Stimulated activated CD8-positive, alpha-beta memory T cell treated with anti-CD3 and anti-CD28 coated beads, Interleukin-2, amount 100 ng/mL, for 48 hours (primary cell): ENCODE results near the gene ZNF775.
A peak's percentile ranks its signal among the peaks of the same experiment; 100 is the strongest.

Experiments used
- DNase-seq, 2 donors: peaks; one replicate each; pipeline ENCODE4 v3.0.0-alpha.2; 2020; ENCODE audit warnings: low read depth in 2 of 2

Gene ZNF775

DNA sequence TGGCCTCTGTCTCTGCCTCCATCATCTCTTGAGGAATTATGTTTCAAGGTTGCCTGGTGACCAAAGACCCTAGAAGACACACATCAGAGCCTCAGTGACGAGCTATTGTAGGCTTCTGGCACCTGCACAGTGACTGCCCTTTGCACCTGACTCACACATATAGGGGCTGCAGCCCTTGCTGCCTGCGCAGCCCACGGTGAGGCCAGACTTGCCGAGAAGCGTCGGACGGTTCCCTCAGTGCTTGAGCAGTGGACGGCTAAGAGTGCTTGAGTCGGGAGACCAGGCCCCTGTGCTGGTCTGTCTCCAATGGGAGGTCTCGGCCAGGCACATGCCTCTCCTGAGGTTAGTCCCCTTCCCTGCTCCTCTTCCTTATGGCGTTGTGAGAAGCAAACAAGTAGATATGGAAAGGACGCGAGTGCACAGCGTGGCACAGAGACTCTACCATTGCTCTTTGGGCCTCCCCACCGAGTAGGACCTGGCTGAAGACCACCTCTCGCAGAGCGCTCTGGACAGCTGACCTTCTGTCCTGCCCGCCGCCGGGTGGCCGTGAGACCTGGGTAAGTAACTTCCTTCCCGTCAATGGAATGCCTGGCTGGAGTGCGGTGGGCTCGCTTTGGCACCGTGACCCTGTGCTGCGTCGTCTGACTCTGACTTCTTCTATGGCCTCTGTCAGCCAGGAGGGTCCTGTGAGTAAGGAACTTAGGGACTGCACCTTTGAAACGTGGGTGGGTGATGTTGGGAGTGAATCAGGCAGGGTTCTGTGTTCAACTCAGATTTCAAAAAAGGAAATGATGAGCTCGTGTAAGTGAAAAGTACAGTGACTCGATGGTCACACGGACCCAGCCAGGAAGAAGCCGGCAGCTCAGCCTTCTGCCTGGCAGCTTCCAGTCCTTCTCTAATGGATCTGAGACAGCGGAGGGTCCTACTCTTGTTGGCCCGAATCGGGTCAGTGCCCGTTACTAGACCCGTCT lies 33.7 kb downstream of the ZNF775 start:
- DNase-seq: no peak

DNA sequence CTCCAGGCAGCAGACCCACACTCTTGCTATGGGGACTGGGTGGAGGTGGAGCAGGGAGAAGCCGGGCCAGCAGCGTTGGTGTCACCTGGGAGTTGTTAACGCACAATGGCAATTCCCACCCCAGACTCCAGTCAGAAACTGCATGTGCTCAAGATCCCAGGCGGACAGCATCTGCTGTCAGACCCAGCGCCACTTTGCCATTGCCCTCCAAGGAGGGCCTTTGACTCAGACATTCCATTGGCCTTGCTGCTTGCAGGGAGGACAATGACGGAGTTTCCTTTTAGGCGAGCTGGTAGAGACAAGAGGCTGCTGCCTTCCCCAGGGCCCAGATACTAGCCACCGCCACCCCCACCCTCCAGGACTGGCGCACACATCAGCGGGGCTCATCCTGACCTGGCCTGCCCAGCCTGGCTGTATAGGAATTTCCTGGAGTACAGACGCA lies 34.5 kb downstream of the ZNF775 start:
- DNase-seq: no peak

DNA sequence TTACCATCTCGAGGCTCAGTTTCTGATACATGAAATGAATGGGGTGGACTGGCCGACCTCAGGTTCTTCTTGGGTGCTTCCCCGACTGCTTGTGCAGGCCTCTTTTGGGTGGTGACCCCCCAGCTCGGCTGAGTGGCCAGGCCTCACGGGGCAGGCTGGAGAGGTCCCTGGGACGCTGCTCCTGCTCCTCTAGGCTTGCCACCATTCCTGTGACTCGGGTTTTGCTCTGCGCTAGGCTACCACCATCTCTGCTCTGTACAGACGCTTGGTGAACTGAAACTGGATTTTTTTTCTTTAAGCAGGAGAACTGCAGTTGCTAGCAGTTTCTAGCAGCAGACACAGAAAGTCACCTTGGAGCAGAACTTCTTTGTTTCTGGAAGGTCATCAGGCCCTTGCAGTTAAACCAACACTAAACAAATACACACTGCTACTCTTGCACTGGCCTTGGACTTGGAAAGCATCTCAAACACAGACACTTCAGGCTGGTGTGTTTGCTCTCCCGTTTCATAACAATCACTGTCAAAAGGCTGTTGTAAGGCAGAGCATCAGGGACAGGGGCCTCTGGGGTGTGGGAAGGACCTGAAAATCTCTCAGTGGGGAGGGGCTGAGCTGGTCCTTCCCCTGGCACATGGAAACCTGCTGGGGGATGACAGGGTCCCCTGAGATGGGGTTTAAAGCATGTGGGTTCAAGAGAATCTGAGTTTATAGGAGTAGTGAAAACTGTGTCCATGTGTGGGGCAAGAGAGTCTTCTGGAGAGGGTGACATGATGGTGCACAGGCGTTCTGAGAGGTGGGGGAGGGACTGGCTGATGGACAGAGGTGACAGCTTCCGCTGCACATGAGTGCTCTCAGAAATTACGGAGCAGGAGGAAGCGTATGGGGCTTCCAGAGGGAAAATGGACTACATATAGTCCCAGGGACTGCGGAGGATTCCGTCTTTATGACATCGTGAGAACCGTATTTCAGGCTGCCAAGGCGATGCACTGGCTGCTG lies 36.3 kb downstream of the ZNF775 start:
- DNase-seq: no peak

DNA sequence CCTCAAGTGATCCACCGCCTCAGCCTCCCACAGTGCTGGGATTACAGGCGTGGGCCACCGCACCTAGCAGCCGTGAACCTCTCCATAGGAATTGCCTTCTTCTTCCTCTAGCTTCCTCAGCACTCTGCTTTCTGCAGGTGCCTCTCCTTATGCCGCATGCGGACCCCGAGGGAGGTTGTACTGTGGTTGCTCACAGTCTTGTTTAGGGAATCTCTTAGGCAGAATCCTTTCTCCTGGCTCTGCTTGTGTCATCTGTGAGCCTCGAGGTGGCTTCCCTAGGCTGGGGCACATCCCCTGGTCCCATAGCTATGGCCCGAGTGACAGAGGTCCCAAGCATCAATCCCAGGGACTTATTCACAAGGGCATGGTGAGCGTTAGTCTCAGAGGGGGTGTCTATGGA lies 38.1 kb downstream of the ZNF775 start:
- DNase-seq: no peak

DNA sequence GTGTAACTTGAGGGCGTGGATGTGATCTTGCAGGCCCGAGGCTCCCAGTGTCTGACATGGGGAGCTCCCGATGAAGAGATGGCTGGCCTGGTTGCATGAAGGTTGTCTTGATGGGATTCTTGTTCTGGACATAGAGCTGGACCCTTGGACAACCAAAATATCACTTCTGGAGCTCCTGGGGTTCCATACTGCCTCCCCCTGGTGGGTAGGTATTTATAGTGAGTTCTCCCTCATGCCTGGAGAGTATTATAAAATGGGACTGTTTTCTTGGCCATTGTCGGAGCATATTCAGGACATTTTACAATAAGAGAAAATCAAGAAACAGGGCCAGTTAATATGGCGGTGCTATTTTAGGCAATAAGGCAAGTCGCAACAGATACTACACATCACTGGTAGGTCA lies 38.7 kb downstream of the ZNF775 start:
- no peak for DNase-seq

DNA sequence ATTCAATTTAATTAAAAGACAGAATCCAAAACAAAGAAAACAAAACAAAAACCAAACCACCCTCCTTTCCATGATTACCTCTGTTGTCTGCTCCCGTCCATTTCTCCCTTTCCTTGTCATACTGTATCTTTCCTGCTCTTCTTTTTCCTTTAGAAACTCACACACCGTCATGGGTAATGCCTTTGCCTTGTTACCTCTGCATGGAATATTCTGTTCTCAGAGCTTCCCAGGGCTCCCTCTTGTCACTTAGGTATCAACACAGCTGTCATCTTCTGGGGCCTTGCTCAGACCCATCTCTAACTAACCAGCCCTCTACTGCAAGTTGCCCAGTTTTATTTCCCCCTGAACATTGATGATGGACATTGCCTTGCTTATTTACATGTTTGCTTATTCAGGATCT lies 41.1 kb downstream of the ZNF775 start:
- no peak for DNase-seq

DNA sequence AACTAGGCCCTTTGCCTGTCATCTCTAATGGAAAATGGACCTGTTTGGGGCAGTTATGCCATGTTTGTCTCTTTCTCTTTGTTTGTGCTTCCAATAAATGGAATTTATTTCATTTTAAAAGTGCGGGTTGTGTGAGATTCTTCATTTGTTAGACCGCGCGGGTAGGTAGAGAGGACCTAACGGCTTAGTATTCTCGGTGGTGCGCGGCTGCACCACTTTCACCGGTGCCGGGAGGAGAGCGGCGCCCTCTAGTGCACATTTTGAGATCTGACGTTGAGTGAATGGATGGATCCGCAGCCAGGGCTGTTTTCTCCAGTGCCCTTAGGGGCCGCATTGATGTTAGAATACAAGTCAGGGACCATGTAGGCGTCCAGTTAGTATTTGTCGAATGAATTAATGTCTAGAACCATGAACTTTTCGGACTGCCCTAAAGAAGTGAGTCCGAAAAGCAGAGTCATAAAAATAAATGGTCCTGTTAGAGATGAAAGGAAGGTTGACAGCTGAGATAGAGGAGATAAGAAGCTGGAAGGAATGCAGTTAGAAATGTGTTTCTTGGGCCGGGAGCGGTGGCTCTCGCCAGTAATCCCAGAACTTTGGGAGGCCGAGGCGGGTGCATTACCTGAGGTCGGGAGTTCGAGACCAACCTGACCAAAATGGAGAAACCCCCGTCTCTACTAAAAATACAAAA lies 42.0 kb downstream of the ZNF775 start:
- peak; percentile 68 to 81 for DNase-seq

DNA sequence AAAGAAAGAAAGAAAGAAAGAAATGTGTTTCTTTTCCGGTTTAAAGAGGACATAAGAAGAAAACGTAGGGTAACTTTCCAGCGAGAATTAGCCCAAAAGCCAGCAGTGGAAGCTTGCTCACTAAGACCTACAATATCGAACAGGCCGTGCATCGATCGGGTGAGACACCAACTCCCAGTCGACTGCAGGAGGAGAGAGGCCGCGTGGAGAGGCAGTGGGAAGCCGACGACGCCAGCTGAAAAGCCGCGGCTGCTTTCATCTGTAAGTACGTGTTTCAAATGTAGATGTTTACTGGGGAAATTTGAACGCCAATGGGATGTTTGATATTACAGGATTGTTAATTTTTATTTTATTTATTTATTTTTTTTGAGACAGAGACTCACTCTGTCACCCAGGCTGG lies 42.7 kb downstream of the ZNF775 start:
- no peak for DNase-seq

DNA sequence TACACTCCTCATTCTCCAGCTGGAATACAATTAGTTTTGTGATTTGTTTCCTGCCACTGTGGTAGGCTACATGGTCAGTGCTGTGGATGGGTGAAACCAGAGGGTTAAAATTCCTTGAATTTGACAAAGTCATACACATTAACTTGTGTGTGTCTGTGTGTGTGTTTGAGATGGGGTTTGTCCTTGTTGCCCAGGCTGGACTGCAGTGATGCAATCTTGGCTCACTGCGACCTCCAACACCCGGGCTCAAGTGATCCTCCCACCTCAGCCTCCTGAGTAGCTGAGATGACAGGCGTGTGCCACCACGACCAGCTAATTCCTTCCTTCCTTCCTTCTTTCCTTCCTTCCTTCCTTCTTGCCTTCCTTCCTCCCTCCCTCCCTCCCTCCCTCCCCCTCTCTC lies 46.5 kb downstream of the ZNF775 start:
- DNase-seq: no peak

DNA sequence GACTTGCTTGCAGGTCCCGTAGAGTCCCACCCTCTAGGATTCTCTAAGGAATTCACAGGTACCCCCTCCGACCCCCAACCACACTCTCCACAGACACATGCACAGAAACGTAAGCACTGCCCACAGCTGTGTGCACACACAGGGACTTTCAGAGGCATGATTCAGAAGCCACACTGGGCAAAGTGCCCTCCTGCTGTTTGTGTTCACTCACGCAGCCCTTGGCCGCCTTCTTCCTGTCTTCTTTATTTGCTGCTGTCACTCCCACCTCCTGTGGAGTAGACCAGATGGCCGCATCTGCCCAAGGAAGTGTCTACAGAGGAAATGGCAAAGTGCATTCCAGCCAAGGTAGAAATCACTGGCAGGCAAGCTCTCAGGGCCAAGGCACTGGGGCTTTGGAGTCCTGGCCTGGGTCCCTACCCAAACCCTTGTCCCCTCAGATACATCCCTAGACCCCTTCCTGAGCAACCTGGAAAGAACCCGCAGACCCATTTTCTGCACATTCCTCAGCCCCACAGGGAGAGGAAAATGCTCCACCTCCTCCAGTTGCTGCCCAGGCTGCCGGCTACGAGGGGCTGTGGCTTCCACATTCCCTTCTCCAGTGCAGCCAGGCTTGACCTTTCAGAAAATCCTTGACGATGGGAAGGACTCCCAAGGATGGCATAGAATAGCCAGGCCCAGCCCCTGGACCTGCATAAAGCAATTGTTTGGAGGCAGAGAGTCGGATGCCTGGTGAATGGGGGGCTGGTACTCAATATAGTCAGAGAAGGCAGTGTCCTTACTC lies 49.7 kb downstream of the ZNF775 start:
- DNase-seq: no peak

DNA sequence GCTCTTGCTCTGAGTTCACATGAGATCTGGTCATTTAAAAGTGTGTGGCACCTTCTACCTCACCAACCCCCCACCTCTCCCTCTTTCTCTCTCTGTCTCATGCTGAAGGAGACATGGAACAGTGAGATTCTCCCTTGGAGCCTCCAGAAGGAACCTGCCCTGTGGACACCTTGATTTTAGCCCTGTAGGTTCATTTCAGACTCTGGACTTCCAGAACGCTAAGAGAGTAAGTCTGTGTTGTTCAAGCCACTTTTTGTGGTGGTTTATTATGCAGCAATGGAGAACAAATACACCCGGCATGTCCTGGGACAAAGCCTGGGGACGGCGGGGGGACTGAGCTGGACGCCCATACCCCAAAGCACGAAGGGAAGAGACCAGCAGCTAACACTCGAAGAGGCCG lies 50.6 kb downstream of the ZNF775 start:
- DNase-seq: no peak

DNA sequence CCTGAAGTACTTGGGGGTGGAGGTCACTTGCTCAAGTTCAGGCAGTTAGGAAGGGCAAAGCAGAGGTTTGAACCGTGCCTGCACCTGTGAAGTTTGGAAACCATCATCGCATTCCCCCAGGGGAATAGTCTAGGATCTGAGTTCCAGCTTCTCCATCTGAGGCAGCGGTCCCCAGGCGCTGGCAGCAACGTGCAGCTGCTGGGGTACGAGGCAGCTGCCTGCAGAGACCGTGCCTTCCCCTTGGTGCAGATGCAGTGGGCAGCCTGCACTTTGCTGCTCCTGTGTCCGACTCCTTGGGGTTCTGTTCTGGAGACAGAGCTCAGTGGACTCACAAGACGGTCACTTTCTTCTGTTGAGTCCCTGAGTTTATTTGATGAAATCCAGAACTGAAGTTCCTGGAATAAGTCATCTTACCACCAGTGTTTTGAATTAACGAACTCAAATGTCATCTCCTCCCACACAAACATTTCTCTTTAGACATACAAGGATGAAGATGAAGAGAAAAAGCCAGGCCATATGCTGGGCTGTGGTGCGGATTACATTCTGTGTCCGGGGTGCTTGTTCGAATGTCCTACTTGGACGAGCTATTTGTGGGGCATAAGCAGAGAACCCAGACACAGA lies 51.4 kb downstream of the ZNF775 start:
- no peak for DNase-seq

DNA sequence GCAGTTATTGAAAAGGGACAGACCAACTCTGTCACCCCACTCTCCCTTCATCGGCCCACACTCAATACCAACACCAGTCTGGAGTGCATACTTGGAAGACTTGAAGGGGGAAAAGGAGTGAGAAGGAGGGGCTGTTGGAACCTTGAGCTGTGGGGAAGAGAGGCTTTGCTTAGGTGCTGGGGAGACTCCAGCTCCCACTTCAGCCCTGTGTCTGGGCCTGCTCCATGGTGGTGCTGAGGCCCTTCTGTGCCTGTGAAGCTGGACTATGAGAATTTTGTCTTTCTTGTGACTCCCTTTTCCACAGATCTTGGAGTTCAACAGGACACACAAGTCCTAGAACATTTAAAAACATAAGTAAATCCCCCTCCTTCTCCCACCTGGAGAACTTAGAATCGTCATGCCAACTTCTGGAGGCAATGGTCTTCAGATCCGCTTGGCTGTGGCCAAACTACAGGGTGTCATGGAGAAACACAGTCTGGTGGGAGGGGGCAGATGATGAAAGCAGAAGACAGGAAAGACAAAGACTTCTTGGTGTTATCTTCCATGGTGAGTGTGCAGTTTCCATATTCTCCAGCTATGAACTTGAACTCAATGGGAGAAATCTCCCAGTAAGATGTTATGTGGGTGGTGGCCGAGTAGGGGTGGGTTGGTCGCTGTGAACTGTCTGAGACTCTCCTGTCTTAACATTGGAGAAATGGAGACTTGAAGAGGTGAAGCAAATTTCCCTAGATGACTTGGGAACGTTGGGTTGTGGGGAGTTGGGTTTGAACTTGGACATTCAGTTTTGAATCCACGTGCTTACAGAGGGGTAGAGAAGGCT lies 52.9 kb downstream of the ZNF775 start:
- DNase-seq: no peak

DNA sequence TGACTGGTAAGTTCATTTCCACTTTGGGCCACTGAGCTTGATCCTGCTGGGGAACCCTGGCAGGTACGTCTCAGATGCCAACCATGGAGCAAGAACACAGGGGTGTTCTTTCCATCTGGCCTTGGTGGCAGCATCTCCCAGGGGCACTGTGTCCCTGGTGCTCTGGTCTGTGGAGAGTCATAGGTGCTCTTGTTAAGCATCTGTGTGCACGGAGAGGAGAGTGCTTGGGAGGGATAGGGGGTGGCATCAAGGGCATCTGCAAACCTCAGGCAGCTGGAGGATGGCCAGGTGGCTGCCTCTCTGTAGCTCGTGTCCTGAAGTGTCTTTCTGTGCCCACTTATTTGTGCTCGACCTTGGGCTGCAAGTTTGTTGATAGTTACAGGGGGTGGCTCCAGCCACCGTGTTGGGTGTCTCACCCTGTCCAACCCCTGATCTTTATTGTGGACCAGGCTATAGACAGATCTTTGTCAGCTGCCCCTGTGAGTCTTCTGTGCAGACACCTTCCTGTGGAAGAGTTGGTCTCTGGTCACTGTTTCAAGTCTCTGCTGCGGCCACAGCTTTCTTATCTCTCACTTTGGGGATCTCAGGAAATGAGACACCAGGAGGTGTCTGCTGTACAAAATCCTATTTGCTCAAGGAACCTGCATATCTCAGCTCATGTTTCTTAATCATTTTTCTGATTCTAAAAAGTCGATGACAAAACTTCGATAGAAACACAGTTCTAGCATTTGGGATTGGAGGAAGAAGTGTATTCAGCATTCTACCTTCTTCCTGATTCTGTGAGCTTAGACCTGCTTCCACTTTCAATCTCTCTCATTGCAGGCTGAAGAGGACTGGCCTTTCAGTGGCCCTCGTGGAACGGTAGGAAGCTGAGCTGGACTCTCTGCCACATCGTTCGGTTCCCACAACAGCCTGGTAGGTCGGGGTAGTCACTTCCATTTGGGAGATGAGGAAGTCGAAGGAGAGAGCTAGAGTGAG lies 54.1 kb downstream of the ZNF775 start:
- no peak for DNase-seq

DNA sequence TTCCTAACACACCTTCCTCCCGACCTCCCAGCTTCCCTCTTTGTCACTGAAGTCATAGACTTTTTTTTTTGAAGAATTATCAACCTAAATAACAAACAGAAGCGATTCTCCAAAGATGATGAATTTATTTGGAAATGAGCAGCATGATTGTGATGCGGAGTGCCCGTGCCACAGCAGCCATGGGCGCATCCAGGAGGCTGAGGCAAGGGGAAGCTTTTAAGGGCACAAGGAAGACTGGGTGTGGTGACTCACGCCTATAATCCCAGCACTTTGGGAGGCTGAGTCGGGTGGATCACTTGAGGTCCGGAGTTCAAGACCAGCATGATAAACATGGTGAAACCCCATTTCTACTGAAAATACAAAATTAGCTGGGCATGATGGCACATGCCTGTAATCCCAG lies 55.1 kb downstream of the ZNF775 start:
- no peak for DNase-seq

DNA sequence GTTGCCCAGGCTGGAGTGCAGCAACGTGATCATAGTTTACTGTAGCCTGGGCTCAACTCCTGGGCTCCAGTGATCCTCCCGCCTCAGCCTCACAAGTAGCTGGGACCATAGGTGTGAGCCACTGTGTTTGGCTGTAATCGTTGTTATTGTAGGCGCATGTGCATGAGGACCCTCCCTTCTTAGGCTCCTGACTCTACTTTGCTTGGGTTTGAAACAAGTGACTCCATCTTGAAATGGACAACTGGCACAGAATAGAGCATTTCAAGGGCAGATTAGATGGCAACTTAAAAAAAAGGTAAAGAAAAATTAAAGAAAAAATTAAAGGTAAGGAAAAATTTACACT lies 55.9 kb downstream of the ZNF775 start:
- DNase-seq: no peak

DNA sequence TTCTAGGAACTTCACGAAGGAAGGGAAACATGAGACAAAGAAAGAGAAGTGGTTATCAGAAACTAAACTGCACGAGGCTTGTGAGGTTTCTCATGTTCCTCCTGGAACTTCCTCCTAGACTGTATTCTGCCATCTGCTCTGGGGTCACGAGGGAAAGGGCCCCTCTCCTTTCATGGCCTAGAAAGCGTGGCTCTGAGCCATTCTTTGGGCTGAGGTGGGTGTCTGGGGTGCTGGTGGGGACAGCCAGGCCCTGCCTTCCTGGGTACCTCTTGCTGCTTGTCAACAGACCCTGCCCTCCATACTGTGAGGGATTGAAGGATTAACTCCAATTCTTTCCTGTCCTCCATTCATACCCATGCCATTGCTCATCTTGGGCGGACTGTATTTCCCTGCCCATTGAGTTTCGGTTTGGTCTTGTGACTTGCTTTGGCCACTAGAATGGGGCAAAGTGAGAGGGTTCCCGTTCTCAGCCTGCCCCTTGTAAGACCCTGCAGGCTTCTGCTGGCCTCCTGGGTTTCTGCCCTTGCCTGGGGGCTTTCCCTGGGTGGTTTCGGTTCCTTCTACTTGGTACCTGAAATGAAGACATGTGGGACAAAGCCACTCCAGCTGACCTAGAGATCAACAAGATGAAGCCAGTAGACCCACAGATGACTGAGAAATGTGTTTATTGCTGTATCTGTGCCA lies 56.4 kb downstream of the ZNF775 start:
- no peak for DNase-seq

DNA sequence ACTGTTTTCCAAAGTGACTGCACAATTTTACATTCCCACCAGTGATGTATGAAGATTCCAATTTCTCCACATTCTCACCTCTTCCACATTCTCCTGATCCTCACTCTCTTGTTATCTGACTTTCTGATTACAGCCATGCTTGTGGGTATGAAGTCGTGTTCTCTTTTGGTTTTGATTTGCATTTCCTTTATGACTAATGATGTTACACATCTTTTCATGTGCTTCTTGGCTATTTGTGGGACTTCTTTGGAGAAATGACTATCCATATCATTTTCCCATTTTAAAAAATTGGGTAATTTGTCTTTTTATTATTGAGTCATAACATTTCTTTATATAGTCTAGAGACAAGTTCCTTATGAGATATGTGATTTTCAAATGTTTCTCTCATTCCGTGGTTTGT lies 60.8 kb downstream of the ZNF775 start:
- DNase-seq: no peak
